ENCODE results near the gene SNED1.

GRCh38 chr2:241105641-241106040 is 107.2 kb downstream of the SNED1 start:
- no peak for TF ChIP-seq EZH2 (IDR thresholded peaks at IDR 0.05; ENCODE audit: low read length)
- no peak for TF ChIP-seq CTCF (optimal IDR thresholded peaks at IDR 0.05 in 1 of 3, IDR thresholded peaks at IDR 0.05 in 1 of 3, conservative IDR thresholded peaks at IDR 0.05 in 1 of 3; ENCODE audit: extremely low read depth in 1 of 3, insufficient read depth in 2 of 3, low read length in 3 of 3)
